ENCODE results near the gene SDK1.
"Not testable (repeated sequence)": the region's sequence is repeated elsewhere in the genome, so short reads cannot be mapped to it uniquely, and the experiment has no call there.

The SDK1 gene

DNA sequence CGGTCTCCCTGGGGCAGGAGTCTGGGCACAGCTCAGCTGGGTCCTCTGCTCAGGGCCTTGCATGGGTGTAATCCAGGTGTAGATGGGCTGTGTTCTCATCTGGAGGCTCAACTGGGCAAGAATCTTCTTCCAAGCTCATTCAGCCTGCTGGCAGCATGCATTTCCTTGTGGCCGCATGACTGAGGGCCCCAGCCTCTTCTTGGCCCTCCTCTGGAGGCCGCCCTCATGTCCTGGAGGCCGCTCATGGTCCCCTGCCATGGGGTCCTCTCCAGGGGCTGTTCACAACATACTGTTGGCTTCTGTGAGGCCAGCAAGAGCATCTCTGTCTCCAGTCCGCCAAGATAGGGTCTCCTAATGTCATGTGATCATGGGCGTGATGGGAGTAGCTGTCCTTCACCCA, 943.6 kb downstream of the SDK1 start:
- no peak for DNase-seq

DNA sequence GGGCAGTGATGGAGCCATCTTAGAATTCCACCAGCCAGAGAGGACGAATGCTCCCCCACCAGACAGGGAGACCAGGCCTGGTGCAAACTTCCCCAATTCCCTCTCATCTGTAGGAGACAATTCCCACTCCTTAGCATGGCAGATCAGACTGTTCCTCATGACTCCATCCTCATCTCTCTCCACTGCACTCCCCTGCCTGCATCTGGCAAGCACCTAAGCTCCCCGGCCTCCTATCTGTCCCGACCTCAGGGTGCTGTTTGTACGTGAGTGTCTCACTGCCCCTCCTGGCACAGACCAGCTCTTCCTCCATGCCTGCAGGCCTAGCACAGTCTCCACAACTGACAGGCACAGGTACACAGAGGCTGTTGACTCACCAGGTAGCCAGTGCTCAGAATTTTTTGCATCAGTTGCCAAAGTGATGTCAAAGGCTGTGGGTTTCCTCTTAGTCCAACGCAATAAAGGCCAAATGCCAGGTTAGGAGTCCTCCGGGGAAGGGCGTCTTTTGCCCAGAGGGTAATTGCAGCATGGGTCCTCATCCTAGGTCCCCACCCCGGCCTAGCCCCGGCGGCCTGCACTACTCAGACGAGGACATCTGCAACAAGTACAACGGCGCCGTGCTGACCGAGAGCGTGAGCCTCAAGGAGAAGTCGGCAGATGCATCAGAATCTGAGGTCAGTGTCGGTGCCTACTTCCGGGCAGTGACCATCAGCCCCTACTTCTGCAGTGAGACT, 944.2 kb downstream of the SDK1 start:
- DNase-seq, result no peak

DNA sequence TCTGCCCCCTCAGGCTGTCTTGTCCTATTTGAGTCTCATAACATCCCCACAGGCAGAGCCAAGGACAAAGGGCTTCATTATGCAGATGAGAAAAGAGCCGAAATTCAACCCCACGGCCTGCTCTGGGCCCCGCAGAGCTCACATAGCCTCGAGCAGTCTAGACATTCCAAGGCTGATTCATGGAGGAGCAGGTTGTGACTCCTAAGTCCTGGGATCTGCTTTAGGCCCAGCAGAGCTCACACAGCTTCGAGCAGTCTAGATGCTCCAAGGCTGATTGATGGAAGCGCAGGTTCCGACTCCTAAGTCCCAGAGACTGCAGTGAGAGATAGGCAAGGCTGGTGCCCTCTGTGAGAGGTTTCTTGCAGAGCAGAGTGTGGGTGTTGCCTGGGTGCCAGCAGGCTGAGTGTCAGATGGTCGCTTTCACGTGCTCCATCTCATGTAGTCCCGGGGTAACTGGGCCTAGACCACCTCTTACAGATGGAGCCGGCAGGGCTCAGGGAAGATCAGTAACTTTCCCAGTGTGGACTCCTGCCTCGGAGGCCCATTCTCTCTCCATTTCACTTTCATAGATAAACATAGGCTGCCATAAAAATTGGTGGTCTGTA, 944.9 kb downstream of the SDK1 start:
- DNase-seq, result no peak

DNA sequence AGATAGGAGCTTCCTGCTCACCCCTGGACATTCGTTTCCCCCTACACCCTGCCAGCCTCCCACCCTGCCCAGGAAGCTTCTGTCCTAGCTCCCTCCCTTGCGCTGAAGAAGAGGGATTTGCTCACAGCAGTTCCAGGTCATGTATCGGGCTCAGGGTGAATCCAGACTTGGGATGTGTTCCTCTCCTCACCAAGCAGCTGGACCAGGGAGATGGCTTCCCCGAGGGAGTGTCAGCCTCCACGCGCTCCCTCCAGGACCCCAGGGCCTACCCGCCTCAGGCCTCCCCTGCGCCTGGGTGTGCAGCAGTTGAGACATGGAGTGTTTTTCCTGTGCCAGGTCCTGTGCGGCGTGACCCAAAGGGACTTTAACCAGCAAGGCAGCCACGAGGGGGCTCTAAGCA, 945.5 kb downstream of the SDK1 start:
- no peak for DNase-seq

DNA sequence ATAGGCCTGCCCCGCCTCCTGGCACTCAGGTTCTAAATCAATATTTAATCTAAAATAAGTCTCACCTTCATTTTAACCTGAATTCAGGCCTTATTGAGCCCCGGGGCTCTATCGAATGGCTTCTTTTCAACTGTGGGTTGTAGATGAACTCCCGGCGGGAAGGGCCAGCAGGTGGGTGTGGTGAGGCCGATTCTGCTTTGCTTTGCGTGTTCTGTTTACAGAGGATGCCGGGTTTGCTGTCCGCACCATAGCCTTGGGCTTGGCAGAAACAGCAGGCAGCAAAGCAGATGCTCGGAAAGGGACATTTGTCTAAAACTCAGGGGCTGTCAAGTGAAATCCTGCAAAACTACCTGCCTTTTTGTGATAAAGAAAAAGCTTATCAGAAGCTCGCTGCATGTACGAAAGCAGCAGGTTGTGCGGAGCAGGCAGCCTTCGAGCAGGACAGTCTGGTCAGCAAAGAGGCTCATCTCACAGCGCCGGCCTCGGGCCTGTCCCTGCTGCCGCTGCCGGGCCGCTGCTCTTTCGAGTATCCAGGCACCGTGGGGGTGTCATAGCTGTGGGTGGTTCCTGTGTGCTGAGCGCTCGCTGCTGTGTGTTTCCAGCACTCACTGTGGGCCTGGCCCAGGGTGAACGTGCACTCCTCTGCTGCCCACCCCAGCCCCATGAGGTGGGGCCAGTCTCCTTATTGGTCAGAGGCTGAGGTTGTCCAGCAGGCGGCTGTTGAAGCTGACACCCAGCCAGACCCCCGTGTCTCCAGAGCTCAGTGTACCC, 946.2 kb downstream of the SDK1 start:
- DNase-seq, result no peak

DNA sequence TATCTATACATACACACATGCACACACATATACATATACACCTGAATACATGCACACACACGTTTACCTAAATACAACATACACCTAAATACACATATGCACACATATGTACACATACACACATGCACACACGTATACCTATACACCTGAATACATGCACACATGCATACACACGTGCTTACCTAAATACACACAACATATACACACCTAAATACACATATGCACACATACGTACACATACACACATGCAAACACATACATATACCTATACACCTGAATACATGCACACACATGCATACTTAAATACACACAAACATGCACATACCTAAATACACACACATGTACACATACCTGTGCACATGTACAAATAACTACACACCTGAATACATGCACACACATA, 947.2 kb downstream of the SDK1 start:
- no peak for DNase-seq

DNA sequence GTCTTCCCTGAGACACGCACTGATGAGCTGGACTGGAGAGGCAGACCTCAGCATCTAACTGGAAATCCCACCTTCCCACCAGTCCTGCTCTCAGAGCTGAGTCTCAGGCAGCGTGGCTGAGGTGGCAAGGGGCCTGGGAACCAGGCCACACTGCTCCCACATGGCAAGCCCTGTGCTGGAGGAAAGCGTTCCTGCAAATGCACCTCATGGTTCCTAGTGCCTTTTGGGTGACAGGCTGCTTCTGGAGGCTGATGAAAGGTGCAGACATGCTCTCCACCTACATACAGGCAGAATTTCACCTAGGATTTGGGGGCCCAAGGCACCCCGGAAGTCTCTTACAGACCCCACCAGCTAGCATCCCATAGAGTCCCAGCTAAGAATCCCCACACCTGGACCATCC, 948.2 kb downstream of the SDK1 start:
- no peak for DNase-seq

DNA sequence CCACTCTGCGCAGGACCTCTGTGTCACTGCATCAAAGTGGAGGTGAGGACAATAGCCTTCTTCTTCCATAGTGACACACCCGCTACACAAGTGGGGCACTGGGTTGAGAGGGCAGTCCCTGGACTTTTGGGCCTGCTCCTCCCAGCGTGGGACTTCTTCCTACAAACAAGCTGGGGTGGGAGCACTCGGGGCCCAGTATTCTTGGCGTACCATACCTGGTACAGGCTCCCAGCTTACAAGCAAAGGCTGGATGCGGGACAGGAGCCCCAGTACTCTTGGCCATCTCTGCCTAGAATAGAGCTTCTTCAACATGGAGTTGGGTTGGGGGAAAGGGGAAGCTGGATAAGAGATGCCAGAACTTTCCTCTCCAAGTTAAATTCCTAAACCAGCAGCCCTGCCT, 954.3 kb downstream of the SDK1 start:
- DNase-seq, result no peak

DNA sequence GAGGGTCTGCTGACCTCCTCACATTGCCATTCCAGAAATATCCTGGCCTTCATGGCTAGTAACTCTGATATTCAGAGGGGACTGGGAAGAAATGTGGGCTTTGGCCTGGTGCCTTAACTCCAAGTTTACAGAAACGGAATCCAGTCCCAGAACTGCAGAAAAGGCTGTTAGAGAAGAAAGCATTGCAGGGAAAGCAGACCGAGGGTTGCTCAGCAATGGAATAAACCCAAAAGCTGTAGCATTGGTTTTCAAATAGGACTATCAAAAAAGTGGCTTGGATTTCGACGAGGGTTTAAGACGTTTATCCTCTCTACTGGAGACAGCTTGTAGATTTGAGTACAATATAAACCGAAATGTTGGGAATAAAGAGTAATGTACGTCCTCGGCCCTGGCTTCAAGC, 955.2 kb downstream of the SDK1 start:
- no peak for DNase-seq

DNA sequence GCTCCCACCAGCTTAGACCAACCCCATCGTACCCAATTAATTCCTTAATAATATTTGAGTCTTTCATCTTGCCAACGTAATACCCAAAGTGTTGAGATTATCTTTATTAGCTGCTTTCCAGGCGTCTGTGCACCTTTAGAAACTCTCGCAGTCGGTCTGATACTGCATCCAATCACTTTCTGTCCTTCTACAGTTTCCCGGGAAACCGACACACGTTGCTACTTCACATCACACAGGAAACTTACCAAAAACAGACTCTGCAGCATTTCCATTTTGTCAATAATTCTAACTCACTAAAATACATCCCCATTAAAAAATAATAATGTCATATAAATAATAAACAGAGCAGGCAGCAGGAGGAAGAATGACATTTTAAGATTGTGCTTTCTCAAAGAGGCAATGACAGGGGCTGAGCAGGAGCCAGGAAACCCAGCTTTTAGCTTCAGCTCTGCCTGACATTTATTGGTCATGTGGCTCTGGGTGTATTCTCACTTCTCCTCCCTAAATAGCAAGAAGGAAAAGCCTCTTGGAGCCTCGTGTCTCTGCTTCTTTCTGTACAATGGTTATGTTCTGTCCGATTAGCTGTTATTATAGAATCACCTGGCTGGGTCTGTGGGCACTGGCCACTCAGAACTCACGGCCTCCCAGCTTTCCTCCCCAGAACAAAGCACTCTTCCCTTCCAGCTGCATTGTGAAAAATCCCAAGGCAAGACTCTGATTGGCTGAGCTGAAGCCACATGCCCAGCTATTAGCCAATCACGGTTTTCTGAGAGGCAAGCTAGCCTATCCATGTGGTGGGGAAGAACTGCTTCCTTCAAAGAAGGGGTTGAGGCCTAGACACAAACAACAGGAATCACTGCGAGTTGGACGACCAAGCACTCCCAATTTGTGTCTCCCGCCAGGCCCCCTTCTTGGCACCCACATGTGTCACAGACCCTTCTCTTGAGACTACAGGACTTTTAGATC, 956.4 kb downstream of the SDK1 start:
- no peak for DNase-seq

DNA sequence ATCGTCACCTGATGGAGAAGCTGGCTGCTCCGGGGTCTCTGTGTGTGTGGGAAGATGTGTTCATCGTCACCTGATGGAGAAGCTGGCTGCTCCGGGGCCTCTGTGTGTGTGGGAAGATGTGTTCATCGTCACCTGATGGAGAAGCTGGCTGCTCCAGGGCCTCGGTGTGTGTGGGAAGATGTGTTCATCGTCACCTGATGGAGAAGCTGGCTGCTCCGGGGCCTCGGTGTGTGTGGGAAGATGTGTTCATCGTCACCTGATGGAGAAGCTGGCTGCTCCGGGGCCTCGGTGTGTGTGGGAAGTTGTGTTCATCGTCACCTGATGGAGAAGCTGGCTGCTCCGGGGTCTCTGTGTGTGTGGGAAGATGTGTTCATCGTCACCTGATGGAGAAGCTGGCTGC, 959.1 kb downstream of the SDK1 start:
- DNase-seq, result not testable (repeated sequence)

DNA sequence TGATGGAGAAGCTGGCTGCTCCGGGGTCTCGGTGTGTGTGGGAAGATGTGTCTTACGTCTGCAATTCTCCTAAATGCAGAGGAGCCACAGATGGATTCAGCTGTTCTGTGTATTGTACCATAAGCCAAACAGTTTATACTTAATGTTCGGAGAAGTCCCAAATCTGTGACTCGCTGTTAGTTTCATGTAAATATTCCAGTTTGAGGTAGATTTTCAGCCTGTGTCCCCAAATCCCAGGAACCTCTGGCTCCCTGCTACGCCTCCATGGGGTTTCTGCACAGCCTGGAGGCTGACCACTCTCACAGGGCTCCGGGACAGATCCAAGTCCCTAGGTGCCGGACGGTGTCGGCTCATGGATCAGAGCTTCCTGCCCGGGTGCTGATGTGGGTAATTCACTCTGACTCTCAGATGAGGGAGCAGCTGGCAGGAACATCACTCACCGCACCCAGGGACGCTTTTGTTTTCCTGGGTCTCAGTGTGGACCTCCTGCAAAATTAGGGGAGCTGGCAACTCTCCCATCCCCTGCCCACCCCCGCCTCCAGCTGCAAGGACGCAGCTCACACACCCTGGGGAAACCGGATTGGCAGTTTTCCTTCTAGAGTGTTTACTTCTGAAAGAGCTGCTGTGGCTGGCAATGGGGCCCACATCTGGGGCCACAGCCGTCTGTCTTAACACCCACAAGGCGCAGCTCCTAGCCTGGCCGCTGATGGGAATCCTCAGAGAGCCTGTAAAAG, 960.0 kb downstream of the SDK1 start:
- DNase-seq, result no peak

DNA sequence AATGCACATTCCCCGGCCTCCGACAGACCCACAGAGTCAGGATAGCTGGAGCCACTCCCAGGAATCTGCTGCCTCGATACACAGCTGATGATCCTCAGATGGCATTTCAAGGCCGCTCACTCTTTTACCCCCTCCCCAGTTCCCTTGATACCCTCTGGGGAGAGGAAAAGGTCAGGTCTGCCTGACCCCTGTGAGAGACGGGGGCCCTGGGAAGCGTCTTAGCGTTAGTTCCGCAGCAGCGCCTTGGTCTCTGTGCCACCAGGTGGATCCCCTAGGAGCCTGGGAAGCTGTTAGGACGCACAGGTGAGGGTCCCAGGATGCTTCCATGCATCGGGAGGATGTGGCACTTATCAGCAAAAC, 960.5 kb downstream of the SDK1 start:
- DNase-seq, result no peak

DNA sequence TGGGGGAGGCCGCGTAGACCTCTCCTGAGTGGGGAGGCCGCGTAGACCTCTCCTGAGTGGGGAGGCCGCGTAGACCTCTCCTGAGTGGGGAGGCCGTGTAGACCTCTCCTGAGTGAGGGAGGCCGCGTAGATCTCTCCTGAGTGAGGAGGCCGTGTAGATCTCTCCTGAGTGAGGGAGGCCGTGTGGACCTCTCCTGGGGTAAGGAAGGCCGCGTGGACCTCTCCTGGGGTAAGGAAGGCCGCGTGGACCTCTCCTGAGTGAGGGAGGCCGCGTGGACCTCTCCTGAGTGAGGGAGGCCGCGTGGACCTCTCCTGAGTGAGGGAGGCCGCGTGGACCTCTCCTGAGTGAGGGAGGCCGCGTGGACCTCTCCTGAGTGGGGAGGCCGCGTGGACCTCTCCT, 963.2 kb downstream of the SDK1 start:
- not testable (repeated sequence) for DNase-seq

DNA sequence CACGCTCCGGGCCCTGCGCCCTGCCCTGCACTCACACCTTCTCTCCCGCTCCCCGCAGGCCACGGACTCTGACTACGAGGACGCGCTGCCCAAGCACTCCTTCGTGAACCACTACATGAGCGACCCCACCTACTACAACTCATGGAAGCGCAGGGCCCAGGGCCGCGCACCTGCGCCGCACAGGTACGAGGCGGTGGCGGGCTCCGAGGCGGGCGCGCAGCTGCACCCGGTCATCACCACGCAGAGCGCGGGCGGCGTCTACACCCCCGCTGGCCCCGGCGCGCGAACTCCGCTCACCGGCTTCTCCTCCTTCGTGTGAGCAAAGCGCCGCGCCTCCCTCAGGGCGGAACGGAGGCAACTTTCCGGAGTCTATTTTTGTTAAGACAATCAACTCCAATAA, 964.0 kb downstream of the SDK1 start:
- no peak for DNase-seq

DNA sequence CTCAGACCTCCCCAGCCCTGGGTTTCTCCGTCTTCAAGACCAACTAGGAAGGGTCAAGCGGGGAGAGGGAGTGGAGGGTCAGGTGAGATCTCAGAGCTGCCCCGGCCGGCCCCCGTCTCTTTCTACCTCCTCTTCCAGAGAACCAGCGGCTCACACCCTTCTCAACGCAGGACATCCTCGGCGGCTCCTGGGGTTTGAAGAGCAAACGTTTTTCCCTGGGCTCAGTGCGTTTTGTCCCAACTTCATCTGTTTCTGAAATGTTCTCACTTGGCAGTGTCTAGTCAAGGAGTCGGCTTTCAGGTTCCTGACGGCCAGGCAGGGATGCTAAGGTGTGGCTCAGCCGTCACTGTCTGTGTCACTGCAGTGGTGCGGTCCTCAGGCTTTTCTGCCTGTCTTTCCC, 964.6 kb downstream of the SDK1 start:
- DNase-seq, result no peak

DNA sequence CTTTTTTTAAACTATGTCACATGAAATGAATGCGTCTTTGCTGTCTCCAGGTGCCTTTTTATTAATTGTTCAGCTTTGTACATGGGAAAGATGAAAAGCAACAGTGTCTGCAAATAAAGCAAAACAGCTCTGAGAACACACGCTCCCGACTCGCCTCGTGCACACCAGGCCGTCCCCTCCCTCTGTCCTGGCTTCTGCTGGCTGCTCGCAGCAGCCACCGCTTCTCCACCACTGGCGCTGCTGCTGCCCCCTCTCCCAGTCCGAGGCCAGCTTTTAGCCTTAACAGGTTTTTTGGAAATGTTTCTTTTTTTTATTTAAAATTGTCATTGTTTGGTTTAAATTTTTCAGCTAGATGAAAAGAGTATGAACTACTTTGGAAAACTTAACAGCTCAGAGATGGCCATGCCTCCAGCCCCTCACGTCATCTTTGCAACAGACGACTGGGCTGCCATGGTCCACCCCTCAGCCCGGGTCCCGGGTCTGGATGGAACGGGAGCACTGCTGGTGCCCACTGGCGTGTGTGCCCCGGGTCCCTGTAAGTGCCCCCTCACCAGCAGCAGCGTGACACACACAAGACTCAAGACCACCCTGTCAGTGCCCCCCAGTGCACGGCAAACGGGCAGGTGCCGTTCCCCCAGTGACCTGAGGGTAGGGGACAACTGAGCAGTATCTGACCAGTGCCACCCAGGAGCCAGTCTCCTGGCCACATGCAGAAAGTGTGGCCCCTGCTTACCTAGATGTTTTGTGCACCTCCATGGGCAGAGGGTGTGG, 965.4 kb downstream of the SDK1 start:
- DNase-seq, result no peak

DNA sequence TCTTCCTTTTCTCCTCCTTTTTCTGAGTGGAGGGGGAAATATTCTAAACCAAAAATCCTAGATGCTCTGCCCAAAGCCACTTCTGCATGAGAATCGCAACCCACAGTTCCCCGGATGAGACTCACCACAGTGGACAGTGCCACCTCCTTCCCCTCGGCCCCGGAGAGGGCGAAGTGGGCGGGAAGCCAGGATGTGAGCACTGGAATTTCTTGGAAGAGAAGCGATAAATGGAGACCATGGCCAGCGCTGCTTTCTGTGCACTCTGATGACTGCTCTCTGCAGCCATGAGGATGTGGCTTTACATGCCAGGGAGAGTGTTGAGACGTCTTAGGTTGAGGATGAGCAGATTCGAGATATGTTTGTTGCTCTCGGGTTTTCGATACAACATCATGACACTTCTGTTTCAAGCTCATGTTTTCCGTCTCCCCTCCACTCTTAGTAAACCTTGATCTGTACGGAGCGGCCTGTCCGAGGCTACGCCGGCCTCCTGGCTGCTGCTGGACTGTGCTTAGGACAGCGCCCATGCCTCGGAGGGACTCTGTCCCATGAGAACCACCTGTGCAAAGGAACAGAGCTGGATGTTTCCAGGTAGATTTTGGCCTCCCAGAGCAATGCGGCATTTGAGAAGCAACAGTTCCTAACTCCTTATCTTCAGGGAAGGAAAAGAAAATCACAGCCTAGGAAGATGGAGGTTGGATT, 966.4 kb downstream of the SDK1 start:
- DNase-seq, result no peak

DNA sequence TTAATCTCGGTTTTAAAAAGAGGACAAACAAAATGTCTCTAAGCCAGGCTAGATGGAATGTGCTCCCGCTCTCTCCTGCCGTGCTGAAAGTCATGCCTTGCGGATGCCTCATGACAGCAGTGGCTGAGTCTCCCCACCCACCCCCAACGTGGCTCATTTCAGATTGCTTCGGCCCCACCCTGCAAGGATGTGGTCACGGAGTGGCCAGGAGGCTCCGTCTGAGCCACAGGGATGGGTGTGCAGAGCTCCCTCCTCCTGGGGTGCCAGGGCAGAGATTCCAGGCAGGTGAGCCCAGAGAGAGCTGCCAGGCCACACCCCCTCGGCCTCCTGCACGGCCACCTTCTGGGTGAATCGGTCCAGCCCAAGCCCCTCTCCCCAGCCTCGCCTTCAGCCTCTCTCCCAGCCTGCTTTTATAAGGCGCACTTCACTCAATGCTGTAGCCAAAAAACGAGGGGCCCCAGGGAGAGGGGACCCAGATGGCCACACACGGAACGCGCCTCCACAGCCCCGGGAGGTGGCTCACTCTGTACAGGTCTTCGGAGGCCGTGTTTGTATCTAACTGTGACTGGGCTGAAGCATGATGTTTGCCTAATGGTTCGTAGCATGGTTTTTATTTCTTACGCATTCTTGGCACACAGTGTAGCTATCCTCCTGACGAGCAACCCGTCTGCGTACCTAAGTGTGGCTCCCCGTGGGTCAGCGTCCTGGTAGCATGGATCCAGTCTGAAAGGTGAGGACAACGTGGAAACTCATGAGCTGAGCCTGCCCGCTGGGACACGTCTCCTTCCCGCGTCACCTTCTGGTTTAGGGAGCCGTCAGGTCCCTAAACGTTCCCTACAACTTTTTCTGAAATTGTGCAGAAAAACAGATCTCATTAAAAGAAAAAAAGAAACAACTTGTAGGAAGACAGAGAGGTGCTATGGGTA, 967.3 kb downstream of the SDK1 start:
- DNase-seq, result no peak

DNA sequence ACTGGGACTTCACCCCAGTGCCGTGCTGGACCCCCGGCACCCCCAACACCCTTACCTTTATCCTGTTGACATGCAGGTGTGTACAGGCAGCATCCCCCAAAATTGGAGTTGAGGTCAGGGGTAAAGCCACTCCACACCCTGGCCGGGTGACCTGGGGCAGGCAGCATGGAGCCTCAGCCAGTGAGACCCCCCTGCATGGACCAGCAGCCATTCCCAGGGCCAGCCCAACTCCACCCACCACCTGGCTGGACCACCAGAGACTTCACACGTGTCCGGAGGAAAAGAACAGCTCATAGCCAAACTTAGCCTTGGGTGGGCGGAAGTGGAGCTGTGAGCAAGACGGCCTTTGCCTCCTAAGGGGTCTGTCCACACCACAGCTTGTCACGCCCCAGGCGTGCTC, 968.0 kb downstream of the SDK1 start:
- no peak for DNase-seq
